Uterus (tissue), 2 donors: ENCODE measurements around the gene GOLGA7B.

Experiments used
- CTCF ChIP-seq, 4 experiments: fragments of 200-600 bp in 2 of 4; fragments of 450-650 bp in 2 of 4; sonication (generic) in 2 of 4; IDR thresholded peaks; one replicate each; pipeline ENCODE4 v1.5.1; 2016 to 2019; ENCODE audit warnings: antibody characterized with exemption in 4 of 4, mild to moderate bottlenecking in 2 of 4, moderate library complexity in 1 of 4
- POLR2A ChIP-seq, 2 donors: fragments of 450-650 bp; IDR thresholded peaks; one replicate each; pipeline ENCODE4 v1.6.1; 2016; ENCODE audit warnings: antibody characterized with exemption in 2 of 2, mild to moderate bottlenecking in 1 of 2, moderate library complexity in 1 of 2

- TF ChIP-seq CTCF (IDR thresholded peaks at IDR 0.05): no peak
- TF ChIP-seq POLR2A (IDR thresholded peaks at IDR 0.05): no peak
These were observed 57.6 kb downstream of the GOLGA7B start for GRCh38 chr10:97907211-97907610.
